D721Med (cell line): ENCODE results near the gene COL4A2.

ENCODE experiments used
- DNase-seq: peaks from one replicate; pipeline ENCODE4 v3.0.0; 2011; ENCODE audit warnings: low spot score; ENCODE audit not compliant: insufficient read length
- FAIRE-seq: peaks from 2 replicates; lab custom pipeline; 2011; peaks lifted over from hg19 to GRCh38; lab: Jason Lieb, UNC
- TF ChIP-seq, protein P1 (sequence below): IDR thresholded peaks from 2 replicates; pipeline ENCODE4 v1.5.1; 2012; ENCODE audit warnings: mild to moderate bottlenecking, control low read depth; ENCODE audit not compliant: insufficient read depth; ENCODE audit errors: missing control alignments

COL4A2 gene

DNA sequence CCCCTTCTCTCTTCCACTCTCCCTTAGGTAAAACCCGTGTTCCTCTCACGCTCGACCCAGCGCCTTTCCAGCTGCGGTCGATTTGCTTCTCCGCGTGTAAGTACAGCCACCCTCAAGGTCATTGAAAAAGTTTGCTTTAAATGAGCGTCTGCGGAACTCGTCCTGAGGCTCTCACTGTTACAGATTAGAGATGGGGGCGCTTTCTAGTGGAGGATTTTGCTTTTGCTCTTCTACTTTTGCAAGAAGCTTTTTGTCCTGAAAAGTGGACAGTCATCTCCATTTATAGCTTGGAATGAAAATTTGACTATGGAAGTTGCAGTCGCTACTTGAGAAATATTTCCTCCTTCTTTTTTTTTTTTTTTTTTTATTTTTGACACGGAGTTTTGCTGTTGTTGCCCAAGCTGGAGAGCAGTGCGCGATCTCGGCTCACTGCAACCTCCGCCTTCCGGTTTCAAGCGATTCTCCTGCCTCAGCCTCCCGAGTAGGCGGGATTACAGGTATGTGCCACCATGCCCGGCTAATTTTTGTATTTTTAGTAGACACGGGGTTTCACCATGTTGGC, 255.0 kb downstream of the COL4A2 start:
- FAIRE-seq = no peak
- DNase-seq = no peak
- TF ChIP-seq, protein P1, sequence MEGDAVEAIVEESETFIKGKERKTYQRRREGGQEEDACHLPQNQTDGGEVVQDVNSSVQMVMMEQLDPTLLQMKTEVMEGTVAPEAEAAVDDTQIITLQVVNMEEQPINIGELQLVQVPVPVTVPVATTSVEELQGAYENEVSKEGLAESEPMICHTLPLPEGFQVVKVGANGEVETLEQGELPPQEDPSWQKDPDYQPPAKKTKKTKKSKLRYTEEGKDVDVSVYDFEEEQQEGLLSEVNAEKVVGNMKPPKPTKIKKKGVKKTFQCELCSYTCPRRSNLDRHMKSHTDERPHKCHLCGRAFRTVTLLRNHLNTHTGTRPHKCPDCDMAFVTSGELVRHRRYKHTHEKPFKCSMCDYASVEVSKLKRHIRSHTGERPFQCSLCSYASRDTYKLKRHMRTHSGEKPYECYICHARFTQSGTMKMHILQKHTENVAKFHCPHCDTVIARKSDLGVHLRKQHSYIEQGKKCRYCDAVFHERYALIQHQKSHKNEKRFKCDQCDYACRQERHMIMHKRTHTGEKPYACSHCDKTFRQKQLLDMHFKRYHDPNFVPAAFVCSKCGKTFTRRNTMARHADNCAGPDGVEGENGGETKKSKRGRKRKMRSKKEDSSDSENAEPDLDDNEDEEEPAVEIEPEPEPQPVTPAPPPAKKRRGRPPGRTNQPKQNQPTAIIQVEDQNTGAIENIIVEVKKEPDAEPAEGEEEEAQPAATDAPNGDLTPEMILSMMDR = no peak
